IPS-11a (cell line): ENCODE results near the gene XPO6.

Experiments
- H3K4me3 ChIP-seq: one replicate; pipeline ENCODE4 v1.5.1; 2013; ENCODE audit warnings: low read depth, low read length, control low read depth

The XPO6 gene

GRCh38 chr16:28067604-28068379, 144.0 kb downstream of the XPO6 start:
- H3K4me3 ChIP-seq, result no peak overlapping the region

DNA sequence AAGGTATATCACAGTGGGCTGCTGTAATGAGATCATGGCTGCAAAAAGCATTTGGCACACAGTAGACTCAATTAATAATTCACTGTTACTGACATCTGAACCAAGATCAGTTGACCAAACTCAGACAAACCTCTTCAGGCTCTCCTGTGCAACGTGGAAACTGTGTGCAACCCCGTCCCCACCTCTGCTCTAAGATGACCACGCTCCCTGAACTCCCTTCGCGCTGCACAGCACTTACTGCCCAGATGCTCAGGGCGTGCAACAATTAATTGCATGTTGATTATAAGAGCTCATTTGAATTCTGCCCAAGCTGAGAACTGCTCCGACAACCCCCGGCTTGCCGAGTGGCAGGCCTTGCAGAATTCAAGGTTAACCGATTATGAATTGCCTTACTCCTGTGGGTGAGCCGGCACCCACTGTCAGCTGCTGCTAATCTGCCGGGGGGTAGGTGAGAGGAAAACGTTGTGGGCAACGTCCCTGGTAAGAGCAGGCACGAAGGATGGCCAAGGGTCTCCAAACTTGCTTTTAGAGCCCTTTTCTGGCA, 147.0 kb downstream of the XPO6 start:
- H3K4me3 ChIP-seq, result no peak overlapping the region

DNA sequence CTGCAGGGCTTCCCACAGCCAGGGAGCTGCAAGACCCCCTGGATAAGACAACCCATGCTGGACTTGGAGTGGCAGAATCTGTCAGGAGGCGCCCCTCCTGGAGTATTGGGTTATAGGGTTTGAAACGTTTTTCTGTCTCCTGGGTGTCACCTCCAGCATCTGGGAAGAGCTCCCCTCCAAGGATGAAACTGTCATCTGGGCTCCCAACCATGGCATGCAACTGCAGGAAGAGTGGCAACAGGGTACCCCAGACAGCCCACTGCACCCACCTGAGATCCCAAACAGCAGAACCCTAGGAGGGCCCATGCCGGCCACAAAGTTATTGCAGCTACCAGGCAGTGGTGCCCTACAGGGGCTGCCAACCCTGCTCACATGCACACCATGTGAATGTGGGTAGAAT, 147.6 kb downstream of the XPO6 start:
- no peak overlapping the region for H3K4me3 ChIP-seq

DNA sequence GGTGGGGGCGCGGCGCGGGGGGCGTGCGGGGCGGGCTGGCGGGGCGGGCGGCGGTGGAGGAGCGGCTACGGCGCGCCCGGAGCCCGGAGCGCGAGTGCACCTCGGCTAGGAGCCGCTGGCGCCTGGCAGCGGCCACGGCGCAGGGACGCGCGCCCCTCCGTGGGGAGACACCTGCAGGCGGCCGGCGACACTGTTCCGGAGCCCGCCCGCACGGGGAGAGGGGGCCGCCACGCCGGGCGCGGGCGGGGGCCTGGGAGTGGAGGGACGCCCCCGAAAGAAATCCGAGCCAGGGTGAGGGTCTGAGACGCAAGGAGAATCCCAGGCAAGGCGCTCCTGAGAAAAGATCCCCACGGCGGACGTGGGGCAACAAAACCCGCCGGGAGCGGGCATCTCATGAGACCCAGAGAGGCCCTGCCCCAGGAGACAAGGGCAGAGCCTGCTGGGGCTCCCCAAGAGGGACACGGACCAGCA, 148.1 kb downstream of the XPO6 start, which contains the start of gene GSG1L:
Gene GSG1L, minus strand, starts transcription at position 124 of the 471 bp plus-strand sequence. CDS start 290 bp downstream, outside the sequence.
- H3K4me3 ChIP-seq, result peak within 1 kb of the TSS; percentile 30

- H3K4me3 ChIP-seq, result peak overlapping the region; percentile 30
Observed at GRCh38 chr16:28062847-28063521, 148.8 kb downstream of the XPO6 start.

GRCh38 chr16:28062261-28062846, 149.4 kb downstream of the XPO6 start:
- H3K4me3 ChIP-seq, result peak overlapping the region; percentile 30

- no peak overlapping the region for H3K4me3 ChIP-seq
Observed at GRCh38 chr16:28061352-28062101, 150.2 kb downstream of the XPO6 start.

DNA sequence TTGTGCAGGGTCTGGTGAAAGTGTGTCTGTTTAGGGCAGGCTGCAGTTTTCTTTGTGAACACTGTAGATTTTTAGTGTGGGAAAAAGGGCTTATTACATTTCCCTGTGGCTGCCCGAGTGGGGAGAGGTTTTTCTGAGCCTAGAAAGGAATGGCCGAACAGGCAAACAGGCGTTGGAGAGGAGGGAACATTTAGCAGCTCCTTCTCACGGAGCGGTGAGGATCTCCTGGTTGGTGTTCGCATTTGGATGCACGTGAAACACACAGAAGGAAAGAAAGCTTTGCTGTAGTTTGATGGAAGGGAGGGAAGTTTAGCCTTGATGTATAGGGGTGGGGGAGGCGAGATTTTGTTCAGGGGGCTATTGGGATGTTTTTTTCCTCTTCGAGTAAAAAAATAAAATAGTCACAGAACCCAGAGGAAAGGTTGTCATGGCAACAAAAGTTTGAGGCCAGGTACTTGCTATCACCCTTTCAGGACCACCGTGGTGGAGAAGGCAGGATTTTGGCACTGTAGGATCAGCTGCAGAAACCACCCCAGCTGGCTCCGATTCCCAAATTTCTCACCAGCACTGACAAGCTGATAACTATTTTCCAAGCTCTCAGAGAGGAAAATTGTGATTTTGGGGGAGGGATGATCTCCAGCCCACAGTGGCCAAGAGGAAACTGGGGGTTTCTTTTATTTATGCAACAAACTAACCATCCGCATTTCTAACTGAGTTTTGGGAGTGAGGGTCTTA, 151.8 kb downstream of the XPO6 start:
- no peak overlapping the region for H3K4me3 ChIP-seq

DNA sequence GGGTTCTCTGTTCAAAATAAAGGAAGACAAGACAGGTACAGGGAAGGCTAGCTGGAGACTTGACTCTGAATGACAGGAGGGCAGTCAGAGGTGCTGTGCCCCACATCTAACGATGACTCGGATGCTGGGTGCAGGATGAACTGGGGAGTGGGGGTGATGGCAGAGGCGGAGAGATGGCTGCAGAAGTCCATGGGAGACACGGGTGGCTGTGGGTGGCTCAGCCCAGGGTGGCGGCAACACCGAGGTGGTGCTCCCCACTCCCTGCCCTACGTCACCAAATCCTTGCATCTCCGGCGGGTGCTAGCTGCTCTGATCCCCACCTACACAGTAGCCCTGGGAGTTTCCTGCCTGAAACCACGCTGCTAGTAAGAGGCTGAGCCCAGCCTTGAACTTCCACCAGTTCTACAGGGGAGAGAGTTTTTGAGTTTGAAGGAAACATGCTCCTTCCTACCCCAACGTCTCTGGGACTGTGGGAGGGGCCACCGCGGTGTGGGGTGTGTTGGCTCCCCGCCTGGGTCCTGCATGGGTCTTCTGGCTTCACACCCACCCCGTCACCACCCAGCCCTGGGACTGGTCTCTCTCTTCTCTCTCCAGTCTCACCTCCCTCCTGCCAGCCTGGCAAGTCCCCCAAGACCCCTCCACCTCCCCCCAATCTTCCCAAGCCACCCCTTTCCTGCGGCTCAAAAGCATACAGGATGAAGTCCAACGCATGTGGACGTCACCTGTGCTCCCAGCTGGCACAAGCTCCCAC, 152.8 kb downstream of the XPO6 start:
- H3K4me3 ChIP-seq, result no peak overlapping the region

- H3K4me3 ChIP-seq, result no peak overlapping the region
Observed at GRCh38 chr16:28057949-28058348, 153.8 kb downstream of the XPO6 start.

- no peak overlapping the region for H3K4me3 ChIP-seq
Observed at GRCh38 chr16:28053461-28053860, 158.3 kb downstream of the XPO6 start.

DNA sequence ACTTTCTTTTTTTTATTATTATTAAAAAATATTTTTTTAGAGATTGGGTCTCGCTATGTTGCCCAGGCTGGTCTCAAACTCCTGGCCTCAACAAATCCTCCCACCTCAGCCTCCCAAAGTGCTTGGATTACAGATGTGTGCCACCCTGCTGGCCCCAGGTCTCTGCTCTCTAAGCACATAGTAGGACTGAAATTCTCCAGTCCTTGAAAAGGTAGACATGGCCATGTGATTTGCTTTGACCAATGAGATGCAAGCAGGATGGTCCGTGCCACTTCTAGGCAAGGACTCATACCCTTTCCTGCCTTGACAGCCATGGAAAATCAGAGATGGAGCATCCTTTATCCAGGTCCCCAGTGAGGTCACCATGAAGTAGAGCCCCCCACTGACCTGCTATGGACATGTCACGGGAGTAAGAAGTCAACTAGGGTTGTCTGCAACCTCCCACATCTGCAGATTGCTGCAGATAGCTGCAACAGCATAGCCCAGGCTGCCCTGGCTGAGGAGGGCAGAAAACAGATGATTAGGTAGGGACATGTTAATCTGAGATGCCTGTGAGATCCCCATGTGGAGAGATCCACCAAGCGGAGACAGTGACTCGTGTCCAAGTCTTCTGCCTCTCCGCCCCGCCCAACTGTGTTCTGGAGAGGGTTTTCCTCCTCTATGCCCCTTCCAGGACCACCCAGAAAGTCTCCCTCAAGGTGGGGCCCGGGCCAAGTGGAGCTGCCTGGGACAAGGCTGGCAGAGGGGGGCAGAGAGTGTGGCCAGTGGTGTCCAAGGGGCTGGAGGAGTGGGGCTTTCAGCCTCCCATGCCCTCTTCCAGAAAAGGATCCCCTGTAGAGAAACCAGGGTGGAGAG, 159.3 kb downstream of the XPO6 start:
- no peak overlapping the region for H3K4me3 ChIP-seq

- no peak overlapping the region for H3K4me3 ChIP-seq
Observed at GRCh38 chr16:28051486-28051885, 160.3 kb downstream of the XPO6 start.
